KMS-11 (cell line): Measurements from ENCODE around the gene MYO7B.

Experiments
- H2AFZ ChIP-seq: fragments of 200-600 bp; sonication (generic); 2 replicates; pipeline ENCODE4 v1.6.1; 2016; ENCODE audit warnings: antibody characterized with exemption, mixed run types, low read depth
- H3K27ac ChIP-seq: fragments of 200-600 bp; sonication (generic); 2 replicates; pipeline ENCODE4 v1.6.1; 2016; ENCODE audit warnings: mild to moderate bottlenecking, mixed run types
- H3K27me3 ChIP-seq: fragments of 200-600 bp; sonication (generic); 2 replicates; pipeline ENCODE4 v1.6.1; 2017; ENCODE audit warnings: mild to moderate bottlenecking, low read depth, mixed run types, moderate library complexity; ENCODE audit not compliant: insufficient read depth
- H3K36me3 ChIP-seq: fragments of 200-600 bp; sonication (generic); 2 replicates; pipeline ENCODE4 v1.6.1; 2017; ENCODE audit warnings: mild to moderate bottlenecking, mixed run types; ENCODE audit not compliant: insufficient read depth
- H3K4me1 ChIP-seq: fragments of 200-600 bp; sonication (generic); 2 replicates; pipeline ENCODE4 v1.6.1; 2016; ENCODE audit warnings: mild to moderate bottlenecking, low read depth, mixed run types; ENCODE audit not compliant: poor library complexity, severe bottlenecking
- H3K4me2 ChIP-seq: fragments of 200-600 bp; sonication (generic); 2 replicates; pipeline ENCODE4 v1.7.0; 2016; ENCODE audit warnings: mild to moderate bottlenecking, mixed run types
- H3K4me3 ChIP-seq: fragments of 200-600 bp; sonication (generic); IDR thresholded peaks from 2 replicates; pipeline ENCODE4 v1.6.1; 2017; ENCODE audit warnings: low read depth, low read length, mixed read lengths; ENCODE audit not compliant: insufficient read depth
- H3K79me2 ChIP-seq: fragments of 200-600 bp; sonication (generic); 2 replicates; pipeline ENCODE4 v1.6.1; 2016; ENCODE audit warnings: low read depth, mixed run types; ENCODE audit not compliant: insufficient read depth
- H3K9ac ChIP-seq: fragments of 200-600 bp; sonication (generic); 2 replicates; pipeline ENCODE4 v1.6.1; 2016; ENCODE audit warnings: mild to moderate bottlenecking, mixed run types
- H4K20me1 ChIP-seq: fragments of 200-600 bp; sonication (generic); 2 replicates; pipeline ENCODE4 v1.6.1; 2016; ENCODE audit warnings: mild to moderate bottlenecking, mixed run types; ENCODE audit not compliant: insufficient read depth
- TF ChIP-seq, protein P1 (sequence below): fragments of 200-600 bp; sonication (generic); conservative IDR thresholded peaks from 2 replicates; pipeline ENCODE4 v1.6.1; 2017; ENCODE audit warnings: low read depth, mild to moderate bottlenecking, antibody characterized with exemption, low read length, moderate library complexity, mixed read lengths

MYO7B gene

DNA sequence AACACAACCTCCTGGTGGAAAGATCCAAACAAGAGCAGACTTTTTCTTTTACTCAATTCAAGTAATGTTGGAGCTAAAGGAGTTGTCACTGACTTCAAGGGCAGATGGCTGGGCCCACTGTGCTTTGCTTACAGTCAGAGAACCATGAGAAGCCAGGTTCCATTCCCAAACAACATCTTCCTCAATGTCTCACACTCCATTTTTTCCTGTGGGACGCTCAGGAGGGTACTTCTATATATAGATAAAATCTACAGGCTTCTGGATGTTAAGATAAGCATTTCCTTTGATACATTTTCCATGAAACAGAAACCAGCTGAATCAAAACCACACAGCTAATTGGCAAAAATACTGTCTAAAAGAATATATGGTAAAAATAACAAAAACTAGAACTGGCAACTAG is 23.6 kb upstream of the MYO7B start:
- TF ChIP-seq, protein P1, sequence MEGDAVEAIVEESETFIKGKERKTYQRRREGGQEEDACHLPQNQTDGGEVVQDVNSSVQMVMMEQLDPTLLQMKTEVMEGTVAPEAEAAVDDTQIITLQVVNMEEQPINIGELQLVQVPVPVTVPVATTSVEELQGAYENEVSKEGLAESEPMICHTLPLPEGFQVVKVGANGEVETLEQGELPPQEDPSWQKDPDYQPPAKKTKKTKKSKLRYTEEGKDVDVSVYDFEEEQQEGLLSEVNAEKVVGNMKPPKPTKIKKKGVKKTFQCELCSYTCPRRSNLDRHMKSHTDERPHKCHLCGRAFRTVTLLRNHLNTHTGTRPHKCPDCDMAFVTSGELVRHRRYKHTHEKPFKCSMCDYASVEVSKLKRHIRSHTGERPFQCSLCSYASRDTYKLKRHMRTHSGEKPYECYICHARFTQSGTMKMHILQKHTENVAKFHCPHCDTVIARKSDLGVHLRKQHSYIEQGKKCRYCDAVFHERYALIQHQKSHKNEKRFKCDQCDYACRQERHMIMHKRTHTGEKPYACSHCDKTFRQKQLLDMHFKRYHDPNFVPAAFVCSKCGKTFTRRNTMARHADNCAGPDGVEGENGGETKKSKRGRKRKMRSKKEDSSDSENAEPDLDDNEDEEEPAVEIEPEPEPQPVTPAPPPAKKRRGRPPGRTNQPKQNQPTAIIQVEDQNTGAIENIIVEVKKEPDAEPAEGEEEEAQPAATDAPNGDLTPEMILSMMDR = no peak
- peaks cover 58% of the 10 kb centered on the region for H3K79me2 ChIP-seq
- H2AFZ ChIP-seq = no peak overlapping the region
- no peak overlapping the region for H3K4me3 ChIP-seq
- peaks cover 6% of the 10 kb centered on the region for H3K4me1 ChIP-seq
- no peaks in the 10 kb centered on the region for H3K36me3 ChIP-seq
- H4K20me1 ChIP-seq = no peaks in the 10 kb centered on the region
- no peak overlapping the region for H3K4me2 ChIP-seq
- H3K27me3 ChIP-seq = no peaks in the 10 kb centered on the region
- no peak overlapping the region for H3K9ac ChIP-seq
- no peak overlapping the region for H3K27ac ChIP-seq

DNA sequence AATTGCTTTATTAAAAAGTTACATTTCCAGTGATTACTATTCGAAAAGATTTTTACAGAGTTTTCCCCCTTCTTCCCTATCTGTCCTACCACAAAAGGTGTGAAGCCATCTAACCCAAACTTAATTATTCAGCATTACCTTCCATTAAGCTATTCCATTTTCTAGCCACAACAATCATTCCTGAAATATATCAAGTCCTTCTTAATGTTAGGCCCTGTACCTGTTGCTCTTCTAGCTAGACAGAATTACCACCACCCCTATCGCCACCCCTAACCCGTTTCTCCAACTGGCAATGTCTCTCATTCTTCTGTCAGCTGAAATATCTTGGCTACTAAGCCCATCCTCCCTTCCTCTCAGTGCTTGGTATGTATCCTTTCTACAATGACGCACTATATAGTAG is 23.1 kb upstream of the MYO7B start:
- TF ChIP-seq, protein P1 = no peak
- H3K36me3 ChIP-seq = no peaks in the 10 kb centered on the region
- no peak overlapping the region for H3K4me2 ChIP-seq
- H3K9ac ChIP-seq = no peak overlapping the region
- no peak overlapping the region for H3K4me3 ChIP-seq
- H3K4me1 ChIP-seq = peaks cover 6% of the 10 kb centered on the region
- no peak overlapping the region for H2AFZ ChIP-seq
- H4K20me1 ChIP-seq = no peaks in the 10 kb centered on the region
- H3K27me3 ChIP-seq = no peaks in the 10 kb centered on the region
- no peak overlapping the region for H3K27ac ChIP-seq
- peaks cover 58% of the 10 kb centered on the region; the same call in 1 of the 2 replicates for H3K79me2 ChIP-seq

DNA sequence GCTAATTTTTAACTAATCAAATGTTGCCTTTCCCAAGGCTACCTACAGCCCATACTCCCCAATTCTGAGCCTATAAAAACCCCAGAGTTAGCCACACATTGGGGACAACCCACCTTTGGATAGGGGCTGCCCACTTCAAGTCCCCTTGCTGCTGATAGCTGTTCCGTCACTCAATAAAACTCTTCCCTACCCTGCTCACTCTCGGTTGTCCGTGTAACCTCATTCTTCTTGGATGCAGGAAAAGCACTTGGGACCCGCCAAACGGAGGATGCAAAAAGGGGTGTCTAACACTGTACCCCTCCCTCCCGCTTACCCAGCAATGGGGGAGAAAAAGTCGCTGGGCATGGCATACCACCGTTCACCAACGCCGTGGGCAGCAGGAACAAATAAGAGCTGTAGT is 21.4 kb upstream of the MYO7B start:
- Histone ChIP-seq H3K9ac (no peak overlapping the region), H2AFZ (no peak overlapping the region), H3K27me3 (no peaks in the 10 kb centered on the region), H4K20me1 (no peaks in the 10 kb centered on the region), H3K36me3 (no peaks in the 10 kb centered on the region), H3K79me2 (peaks cover 48% of the 10 kb centered on the region; the same call in 1 of the 2 replicates), H3K4me2 (no peak overlapping the region), H3K27ac (no peak overlapping the region), H3K4me1 (peaks cover 6% of the 10 kb centered on the region), H3K4me3 (no peak overlapping the region)
- TF ChIP-seq, protein P1 = no peak

DNA sequence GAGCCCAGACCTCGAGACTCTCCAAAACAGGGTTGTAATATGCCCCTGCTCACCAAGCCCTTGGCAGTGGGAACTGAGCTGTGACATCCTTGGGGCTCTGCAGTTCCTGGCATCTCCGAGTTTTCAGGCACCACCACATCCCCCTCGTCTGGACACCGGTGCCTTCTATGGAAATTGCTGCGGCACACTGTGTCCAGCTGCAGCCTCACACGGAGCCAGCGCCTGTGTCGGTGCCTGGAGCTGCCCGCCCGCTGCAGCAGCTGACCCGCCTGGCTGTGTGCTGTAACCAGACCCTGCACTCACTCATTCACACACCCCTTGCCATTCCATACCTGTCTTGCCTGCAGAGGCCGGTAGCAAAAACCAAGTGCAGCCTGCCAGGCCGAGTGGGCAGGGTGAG is 21.0 kb upstream of the MYO7B start:
- Histone ChIP-seq H3K27me3 (no peaks in the 10 kb centered on the region), H3K27ac (no peak overlapping the region), H3K36me3 (no peaks in the 10 kb centered on the region), H3K4me2 (no peak overlapping the region), H2AFZ (no peak overlapping the region), H3K9ac (no peak overlapping the region), H3K4me1 (peaks cover 6% of the 10 kb centered on the region), H3K4me3 (no peak overlapping the region), H4K20me1 (no peaks in the 10 kb centered on the region), H3K79me2 (peaks cover 43% of the 10 kb centered on the region; the same call in 1 of the 2 replicates)
- TF ChIP-seq, protein P1 = no peak
